SK-N-SH treated with all-trans-retinoic acid at 6 μM for 48 hours (cell line): ENCODE results near the gene ARHGEF7.

Source experiments
- ISL1 ChIP-seq: fragments of 250-450 bp; sonication (Bioruptor Pico); IDR thresholded peaks from 2 replicates; pipeline ENCODE4 v2.1.2; 2022; ENCODE audit warnings: mild to moderate bottlenecking, moderate library complexity
- ZFP3 ChIP-seq: fragments of 250-450 bp; sonication (Bioruptor Pico); IDR thresholded peaks from 2 replicates; pipeline ENCODE4 v1.5.0; 2020; ENCODE audit warnings: mild to moderate bottlenecking, moderate library complexity
- TF ChIP-seq, protein P1 (sequence below): fragments of 250-450 bp; sonication (Bioruptor Pico); IDR thresholded peaks from 2 replicates; pipeline ENCODE4 v1.8.0; 2020; ENCODE audit warnings: mild to moderate bottlenecking, moderate library complexity, borderline replicate concordance

DNA sequence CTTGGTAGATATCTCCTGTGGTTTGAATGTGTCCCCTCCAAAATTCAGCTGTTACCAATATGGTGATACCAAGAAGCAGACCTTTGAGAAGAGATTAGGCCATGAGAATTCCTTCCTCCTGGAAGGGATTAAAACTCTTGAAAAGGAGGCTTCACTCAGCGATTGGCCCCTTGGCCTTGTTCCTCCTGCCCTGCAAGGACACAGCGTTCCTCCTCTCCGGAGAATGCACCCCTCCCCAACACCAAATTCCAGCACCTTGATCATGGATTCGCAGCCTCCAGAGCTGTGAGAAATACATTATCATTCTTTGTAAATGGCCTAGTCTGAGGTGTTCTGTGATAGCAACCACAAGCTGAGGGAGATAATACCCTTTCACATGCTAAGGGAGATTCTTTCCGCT, 34.5 kb upstream of the ARHGEF7 start:
- TF ChIP-seq, protein P1, sequence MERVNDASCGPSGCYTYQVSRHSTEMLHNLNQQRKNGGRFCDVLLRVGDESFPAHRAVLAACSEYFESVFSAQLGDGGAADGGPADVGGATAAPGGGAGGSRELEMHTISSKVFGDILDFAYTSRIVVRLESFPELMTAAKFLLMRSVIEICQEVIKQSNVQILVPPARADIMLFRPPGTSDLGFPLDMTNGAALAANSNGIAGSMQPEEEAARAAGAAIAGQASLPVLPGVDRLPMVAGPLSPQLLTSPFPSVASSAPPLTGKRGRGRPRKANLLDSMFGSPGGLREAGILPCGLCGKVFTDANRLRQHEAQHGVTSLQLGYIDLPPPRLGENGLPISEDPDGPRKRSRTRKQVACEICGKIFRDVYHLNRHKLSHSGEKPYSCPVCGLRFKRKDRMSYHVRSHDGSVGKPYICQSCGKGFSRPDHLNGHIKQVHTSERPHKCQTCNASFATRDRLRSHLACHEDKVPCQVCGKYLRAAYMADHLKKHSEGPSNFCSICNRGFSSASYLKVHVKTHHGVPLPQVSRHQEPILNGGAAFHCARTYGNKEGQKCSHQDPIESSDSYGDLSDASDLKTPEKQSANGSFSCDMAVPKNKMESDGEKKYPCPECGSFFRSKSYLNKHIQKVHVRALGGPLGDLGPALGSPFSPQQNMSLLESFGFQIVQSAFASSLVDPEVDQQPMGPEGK (CRISPR knock-in tag), result no peak
- TF ChIP-seq ISL1 (CRISPR knock-in tag) (no peak), ZFP3 (no peak)
